H9 (cell line): ENCODE results near the gene CPM. TPM values are rescaled to one million over a fixed set of nuclear protein-coding genes. Genes with fewer than 3 reads are reported as not detected.
A peak's percentile ranks its signal among the peaks of the same experiment; 100 is the strongest.
"Not testable (repeated sequence)": the region's sequence is repeated elsewhere in the genome, so short reads cannot be mapped to it uniquely, and the experiment has no call there.

ENCODE experiments used
- DNase-seq: peaks from one replicate; pipeline ENCODE4 v3.0.0-alpha.2; 2017
- H2AFZ ChIP-seq: one replicate; pipeline ENCODE4 v1.6.1; 2013; ENCODE audit warnings: mild to moderate bottlenecking, low read length, control low read depth, moderate library complexity
- H2AK5ac ChIP-seq: 2 replicates; pipeline ENCODE4 v1.6.1; 2013; ENCODE audit warnings: low read length, control low read depth, mixed read lengths; ENCODE audit not compliant: insufficient read length
- H2BK120ac ChIP-seq: one replicate; pipeline ENCODE4 v1.6.1; 2013; ENCODE audit warnings: low read depth, mild to moderate bottlenecking, low read length, control low read depth, inconsistent platforms; ENCODE audit not compliant: poor library complexity, severe bottlenecking
- H2BK12ac ChIP-seq: 2 replicates; pipeline ENCODE4 v1.6.1; 2013; ENCODE audit warnings: low read length, control low read depth, mixed read lengths, low read depth; ENCODE audit not compliant: insufficient read length
- H2BK15ac ChIP-seq: 2 replicates; pipeline ENCODE4 v1.6.1; 2013; ENCODE audit warnings: low read depth, low read length, control low read depth
- H2BK20ac ChIP-seq: one replicate; pipeline ENCODE4 v1.6.1; 2013; ENCODE audit warnings: low read depth, mild to moderate bottlenecking, low read length, control low read depth, inconsistent platforms; ENCODE audit not compliant: poor library complexity, severe bottlenecking
- H2BK5ac ChIP-seq: 2 replicates; pipeline ENCODE4 v1.6.1; 2013; ENCODE audit warnings: low read length, control low read depth, mixed read lengths; ENCODE audit not compliant: insufficient read length
- H3K14ac ChIP-seq: 2 replicates; pipeline ENCODE4 v1.6.1; 2013; ENCODE audit warnings: low read length, control low read depth; ENCODE audit not compliant: insufficient read depth
- H3K18ac ChIP-seq: 2 replicates; pipeline ENCODE4 v1.6.1; 2013; ENCODE audit warnings: low read depth, mild to moderate bottlenecking, mixed read lengths, low read length, control low read depth; ENCODE audit not compliant: insufficient read length
- H3K23ac ChIP-seq: 2 replicates; pipeline ENCODE4 v1.6.1; 2013; ENCODE audit warnings: low read length, control low read depth, mixed read lengths, low read depth; ENCODE audit not compliant: insufficient read length
- H3K23me2 ChIP-seq: 2 replicates; pipeline ENCODE4 v1.6.1; 2013; ENCODE audit warnings: low read depth, mild to moderate bottlenecking, mixed read lengths, low read length, control low read depth; ENCODE audit not compliant: insufficient read length, poor library complexity, severe bottlenecking
- H3K27ac ChIP-seq: 2 replicates; pipeline ENCODE4 v1.5.1; 2013; ENCODE audit warnings: low read length, control low read depth, mixed read lengths, low read depth; ENCODE audit not compliant: insufficient read length
- H3K27me3 ChIP-seq: 2 replicates; pipeline ENCODE4 v1.6.1; 2013; ENCODE audit warnings: low read length, control low read depth, inconsistent platforms; ENCODE audit not compliant: insufficient read depth
- H3K4ac ChIP-seq: 2 replicates; pipeline ENCODE4 v1.6.1; 2013; ENCODE audit warnings: low read depth, mild to moderate bottlenecking, control low read depth, inconsistent platforms, low read length, moderate library complexity
- H3K4me1 ChIP-seq: 2 replicates; pipeline ENCODE4 v1.6.1; 2013; ENCODE audit warnings: low read length, control low read depth, inconsistent platforms; ENCODE audit not compliant: insufficient read depth
- H3K4me2 ChIP-seq: 2 replicates; pipeline ENCODE4 v1.6.1; 2013; ENCODE audit warnings: low read length, control low read depth, mixed read lengths; ENCODE audit not compliant: insufficient read length, insufficient read depth
- H3K56ac ChIP-seq: 2 replicates; pipeline ENCODE4 v1.6.1; 2013; ENCODE audit warnings: low read depth, mild to moderate bottlenecking, mixed read lengths, low read length, control low read depth; ENCODE audit not compliant: insufficient read length
- H3K79me1 ChIP-seq: 2 replicates; pipeline ENCODE4 v1.6.1; 2013; ENCODE audit warnings: low read depth, mild to moderate bottlenecking, moderate library complexity, low read length, control low read depth, inconsistent platforms; ENCODE audit not compliant: insufficient read depth, poor library complexity, severe bottlenecking
- H3K79me2 ChIP-seq: 2 replicates; pipeline ENCODE4 v1.6.1; 2013; ENCODE audit warnings: low read length, control low read depth, inconsistent platforms; ENCODE audit not compliant: insufficient read depth
- H3K9ac ChIP-seq: 2 replicates; pipeline ENCODE4 v1.6.1; 2013; ENCODE audit warnings: low read length, control low read depth, mixed read lengths; ENCODE audit not compliant: insufficient read length; ENCODE audit errors: extremely low read depth
- H3K9me3 ChIP-seq: one replicate; pipeline ENCODE4 v1.6.1; 2013; ENCODE audit warnings: low read depth, low read length, inconsistent platforms; ENCODE audit not compliant: control insufficient read depth
- H3T11ph ChIP-seq: one replicate; pipeline ENCODE4 v1.6.1; 2013; ENCODE audit warnings: mild to moderate bottlenecking, low read length, control low read depth, inconsistent platforms
- H4K20me1 ChIP-seq: one replicate; pipeline ENCODE4 v1.6.1; 2013; ENCODE audit not compliant: control insufficient read depth, insufficient read length, insufficient read depth
- H4K5ac ChIP-seq: 2 replicates; pipeline ENCODE4 v1.6.1; 2013; ENCODE audit warnings: low read depth, mild to moderate bottlenecking, mixed read lengths, low read length, control low read depth; ENCODE audit not compliant: insufficient read length
- H4K8ac ChIP-seq: replicated peaks from 2 replicates; pipeline ENCODE4 v1.6.1; 2013; ENCODE audit warnings: low read length, control low read depth, mixed read lengths, low read depth; ENCODE audit not compliant: insufficient read length
- H4K91ac ChIP-seq: 2 replicates; pipeline ENCODE4 v1.6.1; 2013; ENCODE audit warnings: low read depth, mild to moderate bottlenecking, moderate library complexity, mixed read lengths, low read length, control low read depth; ENCODE audit not compliant: insufficient read length
- H3K27ac Mint-ChIP-seq, 3 experiments: 2 replicates in 2 of 3; 3 replicates in 1 of 3; pipeline ENCODE4 v1.8.0; 2020 to 2021; ENCODE audit warnings: mixed read lengths in 3 of 3, mild to moderate bottlenecking in 1 of 3, moderate library complexity in 1 of 3
- H3K27me3 Mint-ChIP-seq: 2 replicates; pipeline ENCODE4 v1.8.0; 2021; ENCODE audit warnings: low read depth, mild to moderate bottlenecking, moderate library complexity, mixed read lengths
- H3K36me3 Mint-ChIP-seq, 3 experiments: 2 replicates in 2 of 3; 3 replicates in 1 of 3; pipeline ENCODE4 v1.8.0; 2020 to 2021; ENCODE audit warnings: low read depth in 3 of 3, mixed read lengths in 3 of 3; ENCODE audit not compliant: insufficient read depth in 1 of 3
- H3K4me1 Mint-ChIP-seq, 2 experiments: 2 replicates each; pipeline ENCODE4 v1.8.0; 2020; ENCODE audit warnings: mixed read lengths in 2 of 2
- H3K4me3 Mint-ChIP-seq, 2 experiments: 2 replicates in 1 of 2; 3 replicates in 1 of 2; pipeline ENCODE4 v1.8.0; 2020 to 2021; ENCODE audit warnings: mild to moderate bottlenecking in 2 of 2, mixed read lengths in 2 of 2, moderate library complexity in 1 of 2
- H3K9me3 Mint-ChIP-seq, 2 experiments: 2 replicates in 1 of 2; 3 replicates in 1 of 2; pipeline ENCODE4 v1.8.0; 2020; ENCODE audit warnings: mild to moderate bottlenecking in 2 of 2, mixed read lengths in 2 of 2, moderate library complexity in 1 of 2
- WGBS: extraction: QIAGEN DNeasy Blood & Tissue Kit; methylation state at CpG from one replicate; pipeline ENCODE4 v1.1.7; 2013; ENCODE audit warnings: missing lambda C conversion rate, low lambda C conversion rate, mixed read lengths; ENCODE audit not compliant: insufficient read length; ENCODE audit errors: extremely low coverage; 5-methylcytosine and 5-hydroxymethylcytosine counted together
- total RNA-seq: library from RNA; stranded (reverse); gene quantifications from 2 replicates; pipeline ENCODE4 v1.2.1, GENCODE V29; 2021

CPM gene
- total RNA-seq, 1 experiment from 2014 or later = 1.2 TPM

DNA sequence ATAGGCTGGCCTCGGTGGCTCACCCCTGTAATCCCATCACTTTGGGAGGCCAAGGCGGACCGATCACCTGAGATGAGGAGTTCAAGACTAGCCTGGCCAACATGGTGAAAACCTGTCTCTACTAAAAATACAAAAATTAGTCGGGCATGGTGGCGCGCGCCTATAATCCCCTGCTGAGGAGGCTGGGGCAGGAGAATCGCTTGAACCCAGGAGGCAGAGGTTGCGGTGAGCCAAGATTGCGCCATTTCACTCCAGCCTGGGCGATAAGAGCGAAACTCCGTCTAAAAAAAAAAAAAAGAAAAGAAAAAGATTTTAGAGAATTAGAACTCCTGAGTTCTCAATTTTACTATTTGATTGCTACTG lies 123.0 kb downstream of the CPM start:
- H2BK5ac ChIP-seq, H3K79me1 ChIP-seq, H3K4me2 ChIP-seq, H2BK15ac ChIP-seq, H3K56ac ChIP-seq, H3K4ac ChIP-seq, DNase-seq, H3K79me2 ChIP-seq, H3K23ac ChIP-seq, H3K14ac ChIP-seq, H4K91ac ChIP-seq, H2AK5ac ChIP-seq, H3K23me2 ChIP-seq, H3K4me1 ChIP-seq, H4K5ac ChIP-seq, H2BK120ac ChIP-seq, H3K27ac ChIP-seq, H3K9me3 ChIP-seq, H2BK12ac ChIP-seq, H3K27me3 Mint-ChIP-seq, H3K27ac Mint-ChIP-seq, H2AFZ ChIP-seq, H3K27me3 ChIP-seq, H2BK20ac ChIP-seq, H3K18ac ChIP-seq, H3K9me3 Mint-ChIP-seq, H3K9ac ChIP-seq, H4K8ac ChIP-seq, H3T11ph ChIP-seq, H4K20me1 ChIP-seq: not testable (repeated sequence)
- peaks cover 21 to 58% (median 53%) of the 10 kb centered on the region in 3 experiments for H3K36me3 Mint-ChIP-seq
- peak overlapping the region; percentile 94 to 95 for H3K4me3 Mint-ChIP-seq
- no CpG with 5 or more reads among the region's 13 CpGs for WGBS
- peaks cover 24 to 29% of the 10 kb centered on the region in 2 experiments for H3K4me1 Mint-ChIP-seq
